ENCODE measurements around the gene S100PBP.

GRCh38 chr1:32858136-32858535 is 40.7 kb downstream of the S100PBP start:
- TF ChIP-seq CTCF (IDR thresholded peaks at IDR 0.05; ENCODE audit: extremely low read depth in 1 of 2, insufficient read depth in 1 of 2, low read depth in 1 of 2, low read length in 2 of 2) (no peak), MAX (IDR thresholded peaks at IDR 0.05; ENCODE audit: insufficient read depth, insufficient read length) (no peak), POLR2AphosphoS5 (IDR thresholded peaks at IDR 0.05; ENCODE audit: insufficient read depth, low read depth, low read length) (no peak), EZH2 (IDR thresholded peaks at IDR 0.05; ENCODE audit: borderline replicate concordance, low read depth, low read length, severe bottlenecking) (no peak), POLR2A (IDR thresholded peaks at IDR 0.05; ENCODE audit: low read depth, low read length) (no peak), JUN (IDR thresholded peaks at IDR 0.05; ENCODE audit: borderline replicate concordance, insufficient read depth, insufficient read length, low read depth) (no peak)
